ENCODE measurements around the gene SLC33A1. TPM values are rescaled to one million over a fixed set of nuclear protein-coding genes. Genes with fewer than 3 reads are reported as not detected.

Gene SLC33A1
- total RNA-seq, 1 donor from 2014 or later: 23.7 TPM

GRCh38 chr3:155807823-155808222 is 46.4 kb downstream of the SLC33A1 start:
- Mint-ChIP-seq H3K9me3 (ENCODE audit: low read depth) (no peaks in the 10 kb centered on the region), H3K36me3 (ENCODE audit: insufficient read depth) (peaks cover 4% of the 10 kb centered on the region), H3K4me1 (ENCODE audit: low read depth) (peaks cover 1% of the 10 kb centered on the region), H3K4me3 (ENCODE audit: low read depth) (no peak overlapping the region), H3K27ac (no peak overlapping the region), H3K27me3 (peaks cover 4% of the 10 kb centered on the region)
- TF ChIP-seq, protein P1, sequence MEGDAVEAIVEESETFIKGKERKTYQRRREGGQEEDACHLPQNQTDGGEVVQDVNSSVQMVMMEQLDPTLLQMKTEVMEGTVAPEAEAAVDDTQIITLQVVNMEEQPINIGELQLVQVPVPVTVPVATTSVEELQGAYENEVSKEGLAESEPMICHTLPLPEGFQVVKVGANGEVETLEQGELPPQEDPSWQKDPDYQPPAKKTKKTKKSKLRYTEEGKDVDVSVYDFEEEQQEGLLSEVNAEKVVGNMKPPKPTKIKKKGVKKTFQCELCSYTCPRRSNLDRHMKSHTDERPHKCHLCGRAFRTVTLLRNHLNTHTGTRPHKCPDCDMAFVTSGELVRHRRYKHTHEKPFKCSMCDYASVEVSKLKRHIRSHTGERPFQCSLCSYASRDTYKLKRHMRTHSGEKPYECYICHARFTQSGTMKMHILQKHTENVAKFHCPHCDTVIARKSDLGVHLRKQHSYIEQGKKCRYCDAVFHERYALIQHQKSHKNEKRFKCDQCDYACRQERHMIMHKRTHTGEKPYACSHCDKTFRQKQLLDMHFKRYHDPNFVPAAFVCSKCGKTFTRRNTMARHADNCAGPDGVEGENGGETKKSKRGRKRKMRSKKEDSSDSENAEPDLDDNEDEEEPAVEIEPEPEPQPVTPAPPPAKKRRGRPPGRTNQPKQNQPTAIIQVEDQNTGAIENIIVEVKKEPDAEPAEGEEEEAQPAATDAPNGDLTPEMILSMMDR (IDR thresholded peaks at IDR 0.05; ENCODE audit: unreplicated experiment): no peak
- DNase-seq (ENCODE audit: low spot score, unreplicated experiment): no peak

DNA sequence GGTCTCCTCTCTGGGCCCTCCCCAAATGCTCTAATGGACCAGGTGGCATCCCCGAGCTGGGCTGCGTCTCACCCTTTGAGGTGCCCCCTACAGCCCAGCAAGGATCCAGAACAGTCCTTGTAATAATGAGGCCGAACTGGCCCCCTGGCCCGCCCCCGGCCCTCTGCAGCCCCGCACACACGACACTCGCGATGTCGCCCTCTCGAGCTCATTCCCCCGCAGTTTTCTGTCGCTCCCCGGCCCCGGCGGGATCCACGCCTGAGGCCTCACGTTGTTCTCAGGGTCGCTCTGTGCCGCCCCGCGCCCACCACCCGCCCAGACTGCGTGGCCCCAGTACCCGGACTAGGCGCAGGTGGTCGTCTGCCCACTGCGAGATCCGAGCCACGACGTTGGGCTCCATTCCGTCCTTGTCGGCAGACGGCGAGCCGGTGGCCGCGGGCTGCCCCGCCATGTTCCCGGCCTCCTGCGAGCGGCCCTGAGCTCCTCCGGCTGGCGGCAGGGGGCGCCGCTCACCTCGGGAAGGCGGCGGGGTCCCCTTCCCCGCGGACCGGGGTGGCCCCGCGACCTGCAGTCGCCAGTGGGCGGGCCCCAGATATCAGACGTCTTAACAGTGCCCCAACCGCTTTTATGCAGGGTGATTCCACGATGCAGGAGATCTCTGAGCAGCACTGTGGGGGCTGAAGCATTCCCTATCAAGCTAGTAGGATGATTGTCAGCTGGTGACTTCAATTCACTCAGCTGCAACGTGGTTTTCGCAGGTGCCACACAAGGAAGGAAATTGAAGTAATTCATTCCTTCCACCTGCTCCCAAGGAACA is 48.2 kb downstream of the SLC33A1 start, which contains the start of gene C3orf33:
C3orf33 (minus strand) TSS at position 477 of the 817 bp plus-strand sequence; CDS start at position 451, 26 bp downstream.
- Mint-ChIP-seq H3K36me3 (ENCODE audit: insufficient read depth) (peaks cover 8% of the 10 kb centered on the region), H3K27ac (peak within 1 kb of the TSS; percentile 95), H3K4me3 (ENCODE audit: low read depth) (peak within 1 kb of the TSS; percentile 87), H3K27me3 (peaks cover 4% of the 10 kb centered on the region), H3K4me1 (ENCODE audit: low read depth) (peaks cover 1% of the 10 kb centered on the region), H3K9me3 (ENCODE audit: low read depth) (no peaks in the 10 kb centered on the region)
- DNase-seq (ENCODE audit: low spot score, unreplicated experiment): peak; percentile 64
- TF ChIP-seq, protein P1 (IDR thresholded peaks at IDR 0.05; ENCODE audit: unreplicated experiment): peak; percentile 94

GRCh38 chr3:155805204-155805801 is 48.9 kb downstream of the SLC33A1 start:
- Mint-ChIP-seq H3K4me1 (ENCODE audit: low read depth) (peaks cover 1% of the 10 kb centered on the region), H3K27me3 (peaks cover 4% of the 10 kb centered on the region), H3K27ac (peak overlapping the region; percentile 95), H3K9me3 (ENCODE audit: low read depth) (no peaks in the 10 kb centered on the region), H3K36me3 (ENCODE audit: insufficient read depth) (peaks cover 8% of the 10 kb centered on the region), H3K4me3 (ENCODE audit: low read depth) (peak overlapping the region; percentile 87)
- TF ChIP-seq, protein P1 (IDR thresholded peaks at IDR 0.05; ENCODE audit: unreplicated experiment): no peak
- DNase-seq (ENCODE audit: low spot score, unreplicated experiment): no peak

DNA sequence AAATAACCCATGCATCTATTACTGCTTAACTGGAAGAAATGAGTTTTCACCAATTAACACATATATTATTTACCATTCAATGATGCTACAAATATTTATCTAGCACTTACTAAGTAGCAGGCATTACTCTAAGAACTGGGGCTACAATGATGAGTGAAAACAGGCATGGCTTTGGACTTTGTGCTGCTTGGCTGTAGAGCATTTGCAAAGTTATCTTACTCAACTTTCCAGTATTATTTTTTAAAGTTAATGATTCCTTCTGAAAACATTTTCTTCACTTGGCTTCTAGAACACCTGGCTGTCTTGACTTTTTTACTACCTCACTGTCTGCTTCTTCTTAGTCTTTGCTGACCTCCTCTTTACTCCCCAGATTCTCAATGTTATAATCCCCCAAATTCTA is 49.9 kb downstream of the SLC33A1 start:
- H3K4me3 Mint-ChIP-seq (ENCODE audit: low read depth): peak overlapping the region; percentile 63
- peaks cover 2% of the 10 kb centered on the region for H3K27me3 Mint-ChIP-seq
- no peak overlapping the region for H3K27ac Mint-ChIP-seq
- peaks cover 1% of the 10 kb centered on the region for H3K4me1 Mint-ChIP-seq (ENCODE audit: low read depth)
- DNase-seq (ENCODE audit: low spot score, unreplicated experiment): no peak
- peaks cover 13% of the 10 kb centered on the region for H3K36me3 Mint-ChIP-seq (ENCODE audit: insufficient read depth)
- TF ChIP-seq, protein P1 (IDR thresholded peaks at IDR 0.05; ENCODE audit: unreplicated experiment): no peak
- no peaks in the 10 kb centered on the region for H3K9me3 Mint-ChIP-seq (ENCODE audit: low read depth)

DNA sequence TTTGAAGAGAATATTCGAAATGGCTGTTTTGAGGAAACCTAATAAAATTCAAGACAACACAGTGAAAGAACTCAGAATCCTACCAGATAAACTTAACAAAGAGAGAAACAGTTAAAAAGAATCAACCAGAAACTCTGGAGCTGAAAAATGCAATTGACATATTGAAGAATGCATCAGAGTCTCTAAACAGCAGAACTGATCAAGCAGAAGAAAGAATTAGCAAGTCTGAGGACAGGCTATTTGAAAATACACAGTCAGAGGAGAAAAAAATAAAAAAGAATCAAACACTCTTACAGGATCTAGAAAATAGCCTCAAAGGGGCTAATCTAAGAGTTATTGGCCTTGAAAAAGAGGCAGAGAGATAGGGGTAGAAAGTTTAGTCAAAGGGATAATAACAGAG is 61.7 kb downstream of the SLC33A1 start:
- TF ChIP-seq, protein P1 (IDR thresholded peaks at IDR 0.05; ENCODE audit: unreplicated experiment): no peak
- peaks cover 7% of the 10 kb centered on the region for H3K9me3 Mint-ChIP-seq (ENCODE audit: low read depth)
- no peak for DNase-seq (ENCODE audit: low spot score, unreplicated experiment)
- H3K27me3 Mint-ChIP-seq: no peaks in the 10 kb centered on the region
- no peak overlapping the region for H3K4me3 Mint-ChIP-seq (ENCODE audit: low read depth)
- no peak overlapping the region for H3K27ac Mint-ChIP-seq
- peaks cover 36% of the 10 kb centered on the region for H3K36me3 Mint-ChIP-seq (ENCODE audit: insufficient read depth)
- no peaks in the 10 kb centered on the region for H3K4me1 Mint-ChIP-seq (ENCODE audit: low read depth)
